H1 (cell line): Measurements from ENCODE around the gene PPP1R12A. TPM values are rescaled to one million over a fixed set of nuclear protein-coding genes. Genes with fewer than 3 reads are reported as not detected.

Source experiments
- CTCF ChIA-PET: fragments of 300-600 bp; sonication (Branson Sonifier 250); formaldehyde crosslinking; loops from one replicate; lab custom pipeline; 2021; ENCODE audit not compliant: partially characterized antibody; lab: Charles Lee
- POLR2A ChIA-PET: fragments of 300-600 bp; sonication (Branson Sonifier 250); formaldehyde crosslinking; loops from one replicate; lab custom pipeline; 2021; ENCODE audit warnings: inconsistent platforms; ENCODE audit not compliant: partially characterized antibody; lab: Charles Lee
- DNase-seq, 2 experiments: peaks; one replicate each; pipeline versions ENCODE4 v3.0.0 to v3.0.0-alpha.2; 2010 to 2022; ENCODE audit warnings: low spot score in 2 of 2, low read depth in 1 of 2, mixed read lengths in 1 of 2
- FAIRE-seq: peaks from 2 replicates; lab custom pipeline; 2011; peaks lifted over from hg19 to GRCh38; lab: Jason Lieb, UNC
- H2AFZ ChIP-seq: 2 replicates; pipeline ENCODE4 v1.8.1; 2012; ENCODE audit warnings: low read length, inconsistent platforms
- H2AK5ac ChIP-seq: 2 replicates; pipeline ENCODE4 v1.6.1; 2013; ENCODE audit warnings: low read depth, low read length
- H2BK120ac ChIP-seq: replicated peaks from 2 replicates; pipeline ENCODE3; 2013; ENCODE audit warnings: low read depth, low read length, inconsistent platforms
- H2BK12ac ChIP-seq: 2 replicates; pipeline ENCODE4 v1.6.1; 2013; ENCODE audit warnings: low read depth, low read length
- H2BK15ac ChIP-seq: 2 replicates; pipeline ENCODE4 v1.6.1; 2013; ENCODE audit warnings: low read length
- H2BK20ac ChIP-seq: 2 replicates; pipeline ENCODE4 v1.6.1; 2013; ENCODE audit warnings: low read length
- H2BK5ac ChIP-seq: 2 replicates; pipeline ENCODE4 v1.6.1; 2013; ENCODE audit warnings: low read depth, low read length
- H3K14ac ChIP-seq: 2 replicates; pipeline ENCODE4 v1.6.1; 2013; ENCODE audit warnings: inconsistent platforms; ENCODE audit not compliant: insufficient read length
- H3K18ac ChIP-seq: 2 replicates; pipeline ENCODE4 v1.6.1; 2013; ENCODE audit warnings: low read length; ENCODE audit errors: extremely low read depth
- H3K23ac ChIP-seq: 2 replicates; pipeline ENCODE4 v1.6.1; 2013; ENCODE audit warnings: inconsistent platforms; ENCODE audit not compliant: insufficient read length
- H3K23me2 ChIP-seq: 2 replicates; pipeline ENCODE4 v1.6.1; 2013; ENCODE audit warnings: low read depth, low read length
- H3K27ac ChIP-seq: 2 replicates; pipeline ENCODE4 v1.6.1; 2011; ENCODE audit warnings: low read depth, low read length, inconsistent platforms
- H3K27me3 ChIP-seq, 4 experiments: replicated peaks in 1 of 4; 1 replicate in 1 of 4; 2 replicates in 3 of 4; pipeline versions ENCODE4 v1.6.1 to v1.8.1; 2011 to 2013; ENCODE audit warnings: low read length in 3 of 4, mild to moderate bottlenecking in 3 of 4, inconsistent platforms in 2 of 4, mixed read lengths in 2 of 4, moderate library complexity in 1 of 4; ENCODE audit not compliant: control insufficient read depth in 3 of 4, insufficient read depth in 3 of 4; ENCODE audit errors: extremely low read depth in 1 of 4
- H3K36me3 ChIP-seq, 4 experiments: 2 replicates each; pipeline versions ENCODE4 v1.6.1 to v1.8.1; 2011 to 2013; ENCODE audit warnings: mild to moderate bottlenecking in 4 of 4, low read length in 3 of 4, moderate library complexity in 2 of 4, control low read depth in 1 of 4, inconsistent platforms in 1 of 4; ENCODE audit not compliant: insufficient read depth in 4 of 4, control insufficient read depth in 2 of 4
- H3K4ac ChIP-seq: replicated peaks from 2 replicates; pipeline ENCODE3; 2013; ENCODE audit warnings: low read length, low read depth, mixed read lengths, inconsistent platforms; ENCODE audit not compliant: insufficient read length
- H3K4me1 ChIP-seq, 4 experiments: replicated peaks in 1 of 4; 1 replicate in 1 of 4; 2 replicates in 3 of 4; pipeline versions ENCODE4 v1.6.1 to v1.8.1; 2011 to 2013; ENCODE audit warnings: low read length in 3 of 4, inconsistent platforms in 2 of 4, mixed read lengths in 1 of 4; ENCODE audit not compliant: insufficient read depth in 4 of 4, control insufficient read depth in 3 of 4
- H3K4me2 ChIP-seq, 2 experiments: 2 replicates each; pipeline versions ENCODE4 v1.6.1 to v1.8.1; 2011 to 2013; ENCODE audit warnings: low read depth in 2 of 2, low read length in 2 of 2, control low read depth in 1 of 2, inconsistent platforms in 1 of 2, mild to moderate bottlenecking in 1 of 2; ENCODE audit not compliant: insufficient read depth in 1 of 2
- H3K4me3 ChIP-seq, 4 experiments: fragments of 200-600, 300-600 bp in 1 of 4; sonication (generic), shearing (Covaris generic), sonication (Bioruptor Twin) in 1 of 4; 2 replicates each; pipeline versions ENCODE4 v1.5.1 to v1.8.1; 2011 to 2016; ENCODE audit warnings: low read length in 4 of 4, low read depth in 3 of 4, control low read depth in 2 of 4, inconsistent platforms in 2 of 4, mild to moderate bottlenecking in 2 of 4, mixed read lengths in 1 of 4, moderate library complexity in 1 of 4; ENCODE audit not compliant: insufficient read depth in 2 of 4; ENCODE audit errors: extremely low read depth in 1 of 4
- H3K56ac ChIP-seq: replicated peaks from 2 replicates; pipeline ENCODE3; 2013; ENCODE audit warnings: low read depth, mild to moderate bottlenecking, mixed read lengths, low read length, inconsistent platforms; ENCODE audit not compliant: insufficient read length
- H3K79me1 ChIP-seq: 2 replicates; pipeline ENCODE4 v1.6.1; 2013; ENCODE audit warnings: low read depth, low read length, control low read depth
- H3K79me2 ChIP-seq, 2 experiments: 2 replicates each; pipeline versions ENCODE4 v1.6.1 to v1.8.1; 2012 to 2013; ENCODE audit warnings: low read length in 2 of 2, mild to moderate bottlenecking in 2 of 2, inconsistent platforms in 1 of 2; ENCODE audit not compliant: insufficient read depth in 2 of 2, control insufficient read depth in 1 of 2
- H3K9ac ChIP-seq, 4 experiments: replicated peaks in 1 of 4; 1 replicate in 1 of 4; 2 replicates in 3 of 4; pipeline versions ENCODE4 v1.6.1 to v1.8.1; 2011 to 2013; ENCODE audit warnings: low read depth in 3 of 4, low read length in 3 of 4, control low read depth in 2 of 4, mild to moderate bottlenecking in 2 of 4, moderate library complexity in 2 of 4, inconsistent platforms in 1 of 4; ENCODE audit errors: extremely low read depth in 1 of 4
- H3K9me3 ChIP-seq, 2 experiments: 2 replicates each; pipeline versions ENCODE4 v1.6.1 to v1.8.1; 2012 to 2013; ENCODE audit warnings: mild to moderate bottlenecking in 2 of 2, moderate library complexity in 2 of 2, control low read depth in 1 of 2, inconsistent platforms in 1 of 2, low read depth in 1 of 2, low read length in 1 of 2, mixed read lengths in 1 of 2; ENCODE audit not compliant: insufficient read depth in 2 of 2
- H4K20me1 ChIP-seq, 2 experiments: replicated peaks in 1 of 2; 2 replicates each; pipeline versions ENCODE3 to v1.8.1; 2011 to 2013; ENCODE audit warnings: inconsistent platforms in 2 of 2, low read length in 2 of 2, mild to moderate bottlenecking in 1 of 2; ENCODE audit not compliant: insufficient read depth in 2 of 2, control insufficient read depth in 1 of 2
- H4K5ac ChIP-seq: 2 replicates; pipeline ENCODE4 v1.6.1; 2013; ENCODE audit warnings: low read length, low read depth, mixed read lengths, inconsistent platforms; ENCODE audit not compliant: insufficient read length
- H4K8ac ChIP-seq: 2 replicates; pipeline ENCODE4 v1.8.0; 2013; ENCODE audit warnings: mild to moderate bottlenecking, moderate library complexity, low read length, inconsistent platforms; ENCODE audit not compliant: insufficient read depth; ENCODE audit errors: extremely low read depth
- H4K91ac ChIP-seq: replicated peaks from 2 replicates; pipeline ENCODE3; 2013; ENCODE audit warnings: low read length, mixed read lengths, inconsistent platforms; ENCODE audit not compliant: insufficient read length
- CBX8 ChIP-seq: fragments of 300-800, 300-1000 bp; sonication (generic); IDR thresholded peaks from 2 replicates; pipeline ENCODE4 v1.7.1; 2016; ENCODE audit warnings: low read depth, low read length, borderline replicate concordance
- CEBPB ChIP-seq: IDR thresholded peaks from 2 replicates; pipeline ENCODE4 v1.6.1; 2012; ENCODE audit warnings: low read depth, low read length
- CTBP2 ChIP-seq: IDR thresholded peaks from 2 replicates; pipeline ENCODE4 v1.7.0; 2011; ENCODE audit warnings: borderline replicate concordance, mild to moderate bottlenecking, moderate library complexity, mixed read lengths, low read length; ENCODE audit not compliant: insufficient read depth, insufficient read length
- EP300 ChIP-seq, 2 experiments: IDR thresholded peaks; 1 replicate in 1 of 2; 2 replicates in 1 of 2; pipeline ENCODE4 v1.6.1; 2011 to 2012; ENCODE audit warnings: low read depth in 2 of 2, low read length in 2 of 2, mild to moderate bottlenecking in 2 of 2, borderline replicate concordance in 1 of 2, inconsistent platforms in 1 of 2, moderate library complexity in 1 of 2
- FOSL1 ChIP-seq: IDR thresholded peaks from 2 replicates; pipeline ENCODE4 v1.6.1; 2011; ENCODE audit warnings: mild to moderate bottlenecking, low read depth, low read length, moderate library complexity; ENCODE audit not compliant: insufficient read depth
- KDM1A ChIP-seq: fragments of 200-600, 300-600 bp; sonication (generic); IDR thresholded peaks from 2 replicates; pipeline ENCODE4 v1.7.1; 2016; ENCODE audit warnings: mild to moderate bottlenecking, low read length, borderline replicate concordance
- MAFK ChIP-seq: IDR thresholded peaks from 2 replicates; pipeline ENCODE4 v1.6.1; 2012; ENCODE audit warnings: low read depth, mild to moderate bottlenecking, improper control_type of control experiment, low read length
- NRF1 ChIP-seq: IDR thresholded peaks from 2 replicates; pipeline ENCODE4 v1.6.1; 2011; ENCODE audit warnings: mild to moderate bottlenecking, low read depth, low read length, improper control_type of control experiment
- POLR2AphosphoS5 ChIP-seq: IDR thresholded peaks from 2 replicates; pipeline ENCODE4 v1.6.1; 2011; ENCODE audit warnings: low read depth, low read length
- POU5F1 ChIP-seq: IDR thresholded peaks from 2 replicates; pipeline ENCODE4 v1.6.1; 2011; ENCODE audit warnings: low read depth, mild to moderate bottlenecking, low read length, moderate library complexity
- TCF12 ChIP-seq: IDR thresholded peaks from 2 replicates; pipeline ENCODE4 v1.6.1; 2011; ENCODE audit warnings: low read depth, mild to moderate bottlenecking, low read length
- TEAD4 ChIP-seq: IDR thresholded peaks from 2 replicates; pipeline ENCODE4 v1.6.1; 2012; ENCODE audit warnings: low read depth, low read length, inconsistent platforms, mixed read lengths
- WGBS, 2 experiments: shearing (Covaris generic) in 1 of 2; methylation state at CpG; one replicate each; pipeline versions ENCODE4 v1.1.6 to v1.1.7; 2013 to 2015; ENCODE audit warnings: low lambda C conversion rate in 2 of 2, mixed read lengths in 2 of 2, inconsistent platforms in 1 of 2, low coverage in 1 of 2, missing lambda C conversion rate in 1 of 2; ENCODE audit not compliant: insufficient replicate concordance in 2 of 2, insufficient coverage in 1 of 2, insufficient read length in 1 of 2; ENCODE audit errors: extremely low coverage in 1 of 2, missing lambda C conversion rate in 1 of 2; 5-methylcytosine and 5-hydroxymethylcytosine counted together
- polyA plus RNA-seq, 7 experiments: library from polyadenylated mRNA; depleted of rRNA in 3 of 7; stranded (reverse) in 5 of 7; unstranded in 2 of 7; fragments of >200 nt in 5 of 7; fragments of 200-250 nt in 2 of 7; gene quantifications; 1 replicate in 5 of 7; 2 replicates in 1 of 7; 4 replicates in 1 of 7; pipeline versions ENCODE4 v1.2.1 to v1.2.3, GENCODE V29; 2011 to 2013; ENCODE audit warnings: missing spikeins in 2 of 7, mixed read lengths in 2 of 7
- total RNA-seq: library from RNA; stranded (reverse); fragmentation: NEBNext Ultra II Directional; extraction: Animal tissue kit (Norgen Biotek cat#: 25700); gene quantifications from 2 replicates; pipeline ENCODE4 v1.2.1, GENCODE V29; 2021

The PPP1R12A gene
- total and polyA plus RNA-seq, 2 of the 8 experiments (the other 6 are each of a cell fraction or from before 2014, with no cell fraction given) = 14.7 to 81.5 TPM

GRCh38 chr12:79901506-79901905 is 33.4 kb downstream of the PPP1R12A start:
- Histone ChIP-seq H4K20me1 (peaks cover 0 to 3% of the 10 kb centered on the region in 2 experiments), H3K4me1 (no peaks in the 10 kb centered on the region), H2BK5ac (no peak overlapping the region), H3K56ac (no peak overlapping the region), H2BK15ac (no peak overlapping the region), H3K79me2 (peaks cover 0 to 93% of the 10 kb centered on the region in 2 experiments; a peak in 3 of 4 replicates), H3K4ac (no peak overlapping the region), H2BK120ac (no peak overlapping the region), H3K4me2 (no peak overlapping the region), H3K9me3 (no peaks in the 10 kb centered on the region), H2AFZ (no peak overlapping the region), H3K14ac (no peak overlapping the region), H3K27ac (no peak overlapping the region), H3K4me3 (no peak overlapping the region), H4K91ac (no peak overlapping the region), H3K9ac (no peak overlapping the region), H3K27me3 (no peaks in the 10 kb centered on the region), H3K79me1 (no peaks in the 10 kb centered on the region), H2BK12ac (no peak overlapping the region), H2AK5ac (no peak overlapping the region), H3K23me2 (no peaks in the 10 kb centered on the region), H3K23ac (no peak overlapping the region), H4K8ac (no peak overlapping the region), H2BK20ac (no peak overlapping the region), H3K36me3 (no peaks in the 10 kb centered on the region), H3K18ac (no peak overlapping the region), H4K5ac (no peak overlapping the region)
- DNase-seq (no peak), FAIRE-seq (no peak)
- ChIA-PET CTCF (interaction anchor here (1.0 to 1.2 kb wide), 2 partner anchors 13 to 15 kb away, joined by 3 to 6 read pairs; no protein-coding TSS in a partner anchor), POLR2A (interaction anchor here (0.8 to 1.2 kb wide), 2 partner anchors 32 to 35 kb away, joined by 3 read pairs; no protein-coding TSS in a partner anchor)
- 82% methylated on average over 2 of the region's 2 CpGs; no CpG with 5 or more reads in 1 of the 2 experiments for WGBS, 2 experiments
- TF ChIP-seq CBX8 = no peak
- no peak for TF ChIP-seq CTBP2
- TF ChIP-seq POLR2AphosphoS5 = no peak
- no peak for TF ChIP-seq CEBPB
- no peak for TF ChIP-seq MAFK
- no peak for TF ChIP-seq EP300 (IDR thresholded peaks at IDR 0.05; ENCODE audit: borderline replicate concordance in 1 of 2, low read depth in 2 of 2, low read length in 2 of 2)
- no peak for TF ChIP-seq TEAD4
- TF ChIP-seq NRF1 = no peak
- no peak for TF ChIP-seq POU5F1
- no peak for TF ChIP-seq FOSL1
- no peak for TF ChIP-seq TCF12
- TF ChIP-seq KDM1A = no peak
